Mucosa of descending colon (tissue), 3 donors: Measurements from ENCODE around the gene SLC38A5. TPM values are rescaled to one million over a fixed set of nuclear protein-coding genes. Genes with fewer than 3 reads are reported as not detected.

Experiments used
- ATAC-seq: fragments of 200-7000 bp; cut with Tn5 transposase; one replicate; pipeline ENCODE4 v1.9.1; 2020; ENCODE audit warnings: mild to moderate bottlenecking, moderate library complexity
- DNase-seq, 3 donors: peaks; one replicate each; pipeline ENCODE4 v3.0.0-alpha.2; 2020
- H3K36me3 ChIP-seq: fragments of 200-600 bp; one replicate; pipeline ENCODE4 v1.8.0; 2021; ENCODE audit warnings: low read depth, mild to moderate bottlenecking
- H3K4me1 ChIP-seq: fragments of 200-600 bp; one replicate; pipeline ENCODE4 v1.8.0; 2021; ENCODE audit warnings: low read depth, mild to moderate bottlenecking
- H3K4me3 ChIP-seq: fragments of 200-600 bp; one replicate; pipeline ENCODE4 v1.8.0; 2021; ENCODE audit warnings: mild to moderate bottlenecking
- H3K9me3 ChIP-seq: fragments of 200-600 bp; one replicate; pipeline ENCODE4 v1.8.0; 2021; ENCODE audit warnings: mild to moderate bottlenecking
- intact Hi-C, 2 donors: fragments of 100-400 bp; cut with DNase I in 1 of 2; cut with micrococcal nuclease in 1 of 2; formaldehyde crosslinking; loops; one replicate each; pipeline versions ENCODE4 v1.11.0 to v1.11.1; 2022; cut with DNase I, micrococcal nuclease
- total RNA-seq, 3 donors: library from RNA; stranded (reverse); fragmentation: NEBNext Ultra II Directional in 2 of 3; extraction: Animal tissue kit (Norgen Biotek cat#: 25700) in 2 of 3; gene quantifications; one replicate each; pipeline versions ENCODE4 v1.2.1 to v1.2.4, GENCODE V29; 2021 to 2023
- TF ChIP-seq, protein P1 (sequence below): fragments of 200-600 bp; IDR thresholded peaks from one replicate; pipeline ENCODE4 v1.8.0; 2022; ENCODE audit warnings: antibody characterized with exemption, mild to moderate bottlenecking
- donor health status: DM: no; HTN: no; CAD: no; lungs with moderate emphysema.
- donor health status: DM: no; HTN: no; CAD: no.
- donor health status: DM: no; HTN: yes; CAD: no.

Gene SLC38A5
- total RNA-seq, 3 donors from 2014 or later, result 7.3 to 25.9 (median 9.7) TPM

DNA sequence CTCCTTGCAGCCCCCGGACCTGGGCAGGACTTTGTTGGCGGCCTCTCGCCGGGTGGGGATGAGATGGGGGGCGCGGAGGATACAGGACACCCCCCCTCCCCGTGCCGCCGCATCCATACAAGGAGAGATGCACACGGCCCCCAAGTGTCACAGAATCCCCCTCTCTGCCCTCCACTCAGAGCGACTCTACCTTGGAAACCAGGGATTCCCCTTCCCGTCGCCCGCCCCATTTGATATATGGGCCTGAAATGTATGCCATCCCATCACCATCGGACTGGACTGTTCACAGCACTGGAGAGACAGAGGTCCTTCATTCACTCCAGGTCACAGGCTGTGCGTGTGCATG, 39.2 kb upstream of the SLC38A5 start:
- TF ChIP-seq, protein P1, sequence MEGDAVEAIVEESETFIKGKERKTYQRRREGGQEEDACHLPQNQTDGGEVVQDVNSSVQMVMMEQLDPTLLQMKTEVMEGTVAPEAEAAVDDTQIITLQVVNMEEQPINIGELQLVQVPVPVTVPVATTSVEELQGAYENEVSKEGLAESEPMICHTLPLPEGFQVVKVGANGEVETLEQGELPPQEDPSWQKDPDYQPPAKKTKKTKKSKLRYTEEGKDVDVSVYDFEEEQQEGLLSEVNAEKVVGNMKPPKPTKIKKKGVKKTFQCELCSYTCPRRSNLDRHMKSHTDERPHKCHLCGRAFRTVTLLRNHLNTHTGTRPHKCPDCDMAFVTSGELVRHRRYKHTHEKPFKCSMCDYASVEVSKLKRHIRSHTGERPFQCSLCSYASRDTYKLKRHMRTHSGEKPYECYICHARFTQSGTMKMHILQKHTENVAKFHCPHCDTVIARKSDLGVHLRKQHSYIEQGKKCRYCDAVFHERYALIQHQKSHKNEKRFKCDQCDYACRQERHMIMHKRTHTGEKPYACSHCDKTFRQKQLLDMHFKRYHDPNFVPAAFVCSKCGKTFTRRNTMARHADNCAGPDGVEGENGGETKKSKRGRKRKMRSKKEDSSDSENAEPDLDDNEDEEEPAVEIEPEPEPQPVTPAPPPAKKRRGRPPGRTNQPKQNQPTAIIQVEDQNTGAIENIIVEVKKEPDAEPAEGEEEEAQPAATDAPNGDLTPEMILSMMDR, result no peak
- intact Hi-C loops, result no loop called here
- no peaks in the 10 kb centered on the region for H3K9me3 ChIP-seq
- H3K36me3 ChIP-seq, result no peaks in the 10 kb centered on the region
- DNase-seq (no peak), ATAC-seq (no peak)
- no peaks in the 10 kb centered on the region for H3K4me1 ChIP-seq
- H3K4me3 ChIP-seq, result peak overlapping the region; percentile 32

DNA sequence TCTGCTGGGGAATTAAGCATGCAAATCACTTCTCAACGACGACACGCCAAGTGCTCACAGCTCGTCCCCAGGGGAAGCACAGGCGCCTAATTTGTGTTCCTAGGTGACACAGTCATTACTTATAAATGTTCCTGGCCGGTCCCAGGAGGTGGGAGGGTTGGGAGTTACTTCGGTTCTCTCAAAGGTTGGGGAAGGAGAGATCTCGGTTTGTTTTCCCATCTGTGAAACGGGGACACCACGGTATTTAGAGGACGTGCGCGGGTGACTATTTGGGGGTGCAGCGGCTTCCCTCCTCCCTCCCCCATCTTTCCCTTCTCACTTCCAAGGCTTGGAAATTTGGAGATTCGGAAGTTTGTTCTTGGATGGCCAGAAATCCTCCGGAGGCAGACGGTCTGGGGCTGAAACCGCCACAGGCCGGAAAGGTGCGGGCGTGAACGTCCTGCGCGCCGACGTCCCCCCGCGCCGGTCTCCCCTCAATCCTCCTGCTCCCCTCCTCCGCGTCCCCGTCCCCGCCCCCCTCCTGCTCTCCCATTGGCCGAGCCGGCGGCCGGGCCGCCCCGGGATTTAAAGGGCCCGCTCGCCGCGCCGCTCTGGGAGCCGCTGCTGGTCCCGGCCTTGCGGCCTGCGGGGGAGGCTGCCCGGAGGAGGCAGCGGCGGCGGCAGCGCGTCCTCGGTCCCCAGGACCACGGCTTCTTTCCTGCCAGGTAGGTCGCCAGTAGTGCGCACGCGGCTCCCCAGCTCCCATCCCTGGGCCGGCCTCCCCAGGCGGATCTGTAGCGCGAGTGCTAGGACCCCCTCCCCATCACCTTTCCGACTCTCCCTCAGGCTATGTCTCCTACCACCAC, 38.6 kb upstream of the SLC38A5 start, which contains the start of gene PORCN:
TSS of gene PORCN (plus strand) at position 593 of the 845 bp plus-strand sequence. CDS start 829 bp downstream, outside the sequence.
- intact Hi-C loops, result no loop called here
- no peaks in the 10 kb centered on the region for H3K36me3 ChIP-seq
- DNase-seq (peak; percentile 83 to 89 (median 89)), ATAC-seq (peak; percentile 96)
- TF ChIP-seq, protein P1, result no peak
- no peaks in the 10 kb centered on the region for H3K4me1 ChIP-seq
- peak within 1 kb of the TSS; percentile 32 for H3K4me3 ChIP-seq
- H3K9me3 ChIP-seq, result no peaks in the 10 kb centered on the region

DNA sequence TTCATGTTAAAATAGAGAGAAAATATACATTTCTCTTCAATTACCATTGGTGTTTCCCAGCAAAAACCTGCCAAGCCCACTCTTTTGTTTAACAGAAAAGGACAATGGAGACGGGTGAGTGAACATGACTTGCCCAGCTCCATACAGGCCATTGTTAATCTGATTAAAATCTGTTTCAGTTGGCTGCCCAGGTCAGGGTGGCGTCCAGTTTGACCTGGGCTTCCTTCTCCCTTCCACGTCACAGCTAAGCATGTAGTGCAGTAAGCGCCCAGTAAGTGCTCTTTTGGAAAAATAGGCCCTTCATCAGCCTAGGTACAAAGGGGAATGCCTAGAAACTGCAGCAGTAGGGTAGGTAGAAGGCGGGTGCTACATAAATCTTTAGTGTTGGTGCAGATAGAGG, 37.2 kb upstream of the SLC38A5 start:
- DNase-seq, result no peak

DNA sequence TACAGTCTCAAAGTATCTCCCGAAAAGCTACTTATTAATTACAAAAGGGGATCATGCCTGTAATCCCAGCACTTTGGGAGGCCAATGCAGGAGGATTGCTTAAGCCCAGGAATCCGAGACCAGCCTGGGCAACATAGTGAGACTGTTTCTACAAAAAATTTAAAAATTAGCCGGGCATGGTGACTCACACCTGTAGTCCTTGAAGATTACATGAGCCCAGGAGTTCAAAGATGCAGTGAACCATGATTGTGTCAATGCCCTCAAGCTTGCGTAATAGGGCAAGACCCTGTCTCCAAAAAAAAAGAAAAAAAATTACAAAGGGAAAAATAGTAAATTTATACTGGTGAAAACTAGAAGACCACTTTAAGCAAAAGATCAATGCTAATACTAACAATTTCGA, 35.4 kb upstream of the SLC38A5 start:
- intact Hi-C loops, result no loop called here
- Histone ChIP-seq H3K9me3 (no peaks in the 10 kb centered on the region), H3K4me1 (no peaks in the 10 kb centered on the region), H3K36me3 (no peaks in the 10 kb centered on the region), H3K4me3 (no peak overlapping the region)
- no peak for DNase-seq
- ATAC-seq, result no peak
- TF ChIP-seq, protein P1, result no peak

More for the DNA sequence above, 37.2 kb upstream of the SLC38A5 start:
- Histone ChIP-seq H3K36me3 (no peaks in the 10 kb centered on the region), H3K4me1 (no peaks in the 10 kb centered on the region), H3K4me3 (no peak overlapping the region), H3K9me3 (no peaks in the 10 kb centered on the region)
- TF ChIP-seq, protein P1, result no peak
- intact Hi-C loops, result no loop called here
- ATAC-seq, result no peak

DNA sequence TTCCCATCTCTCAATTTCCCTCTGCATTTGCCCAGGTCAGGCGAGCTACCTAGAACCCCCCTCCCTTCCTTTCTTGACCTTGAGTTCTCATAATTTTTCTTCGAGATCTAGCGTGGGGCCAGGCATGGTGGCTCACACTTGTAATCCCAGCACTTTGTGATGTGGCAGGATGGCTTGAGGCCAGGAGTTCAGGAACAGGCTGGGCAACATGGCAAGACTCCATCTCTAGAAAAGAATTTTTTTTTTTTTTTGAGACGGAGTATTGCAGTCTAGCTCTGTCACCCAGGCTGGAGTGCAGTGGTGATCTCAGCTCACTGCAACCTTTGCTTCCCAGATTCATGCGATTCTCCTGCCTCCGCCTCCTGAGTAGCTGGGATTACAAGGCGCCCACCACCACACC, 34.2 kb upstream of the SLC38A5 start:
- intact Hi-C loops, result no loop called here
- Histone ChIP-seq H3K9me3 (no peaks in the 10 kb centered on the region), H3K4me1 (no peaks in the 10 kb centered on the region), H3K36me3 (no peaks in the 10 kb centered on the region), H3K4me3 (no peak overlapping the region)
- TF ChIP-seq, protein P1, result no peak
- DNase-seq, result no peak
- no peak for ATAC-seq
